OCI-LY3 (cell line): ENCODE results near the gene EFNA5.

Experiments
- H2AFZ ChIP-seq: fragments of 200-600, 300-600 bp; shearing (Covaris generic); 2 replicates; pipeline ENCODE4 v1.6.0; 2014; ENCODE audit warnings: antibody characterized with exemption, low read depth, low read length
- H3K27ac ChIP-seq: fragments of 200-600, 300-600 bp; sonication (generic); 2 replicates; pipeline ENCODE4 v1.5.1; 2014; ENCODE audit warnings: mild to moderate bottlenecking, low read length, moderate library complexity, mixed read lengths
- H3K27me3 ChIP-seq: fragments of 200-600, 300-600 bp; sonication (generic); 2 replicates; pipeline ENCODE4 v1.6.1; 2014; ENCODE audit warnings: low read depth, low read length, mixed read lengths
- H3K36me3 ChIP-seq: fragments of 200-600, 300-600 bp; sonication (generic); replicated peaks from 2 replicates; pipeline ENCODE3; 2014; ENCODE audit warnings: low read depth, low read length, mixed read lengths
- H3K4me1 ChIP-seq: fragments of 300-600, 200-600 bp; sonication (generic); 2 replicates; pipeline ENCODE4 v1.6.1; 2014; ENCODE audit warnings: low read length, mixed read lengths
- H3K4me2 ChIP-seq: fragments of 200-600, 300-600 bp; sonication (generic); 2 replicates; pipeline ENCODE4 v1.6.1; 2014; ENCODE audit warnings: low read length, mixed read lengths
- H3K4me3 ChIP-seq: fragments of 300-600, 200-600 bp; sonication (generic); 2 replicates; pipeline ENCODE4 v1.5.1; 2014; ENCODE audit warnings: antibody characterized with exemption, mild to moderate bottlenecking, low read length, moderate library complexity
- H3K79me2 ChIP-seq: fragments of 300-600, 200-600 bp; shearing (Covaris generic); 2 replicates; pipeline ENCODE4 v1.6.1; 2014; ENCODE audit warnings: mild to moderate bottlenecking, low read length, mixed read lengths
- H3K9ac ChIP-seq: fragments of 300-600, 200-600 bp; shearing (Covaris generic); 2 replicates; pipeline ENCODE4 v1.6.0; 2014; ENCODE audit warnings: mild to moderate bottlenecking, low read length, moderate library complexity
- H3K9me3 ChIP-seq: fragments of 200-600, 300-600 bp; shearing (Covaris generic); 2 replicates; pipeline ENCODE4 v1.6.1; 2014; ENCODE audit warnings: low read length, mixed read lengths; ENCODE audit not compliant: insufficient read depth
- H4K20me1 ChIP-seq: fragments of 200-600, 300-600 bp; sonication (generic); 2 replicates; pipeline ENCODE4 v1.6.1; 2016; ENCODE audit warnings: low read length, mixed read lengths; ENCODE audit not compliant: insufficient read depth
- CTCF ChIP-seq: fragments of 200-600, 300-600 bp; sonication (generic); IDR thresholded peaks from 2 replicates; pipeline ENCODE4 v1.5.1; 2014; ENCODE audit warnings: antibody characterized with exemption, low read length, low read depth
- EZH2phosphoT487 ChIP-seq: fragments of 200-600 bp; shearing (Covaris generic); IDR thresholded peaks from 2 replicates; pipeline ENCODE4 v1.6.1; 2018; ENCODE audit warnings: antibody characterized with exemption, mixed run types, low read depth

The EFNA5 gene

GRCh38 chr5:107381189-107381856, 289.4 kb downstream of the EFNA5 start:
- H3K27ac ChIP-seq: no peak overlapping the region
- H2AFZ ChIP-seq: no peak overlapping the region
- no peaks in the 10 kb centered on the region; the same call in 1 of the 2 replicates for H3K27me3 ChIP-seq
- H3K4me2 ChIP-seq: no peak overlapping the region
- no peaks in the 10 kb centered on the region for H3K9me3 ChIP-seq
- H3K4me1 ChIP-seq: no peaks in the 10 kb centered on the region
- no peaks in the 10 kb centered on the region for H3K36me3 ChIP-seq
- no peak overlapping the region for H3K4me3 ChIP-seq
- no peaks in the 10 kb centered on the region for H3K79me2 ChIP-seq
- no peak for TF ChIP-seq CTCF
- no peak for TF ChIP-seq EZH2phosphoT487
- no peaks in the 10 kb centered on the region for H4K20me1 ChIP-seq
- no peak overlapping the region for H3K9ac ChIP-seq

DNA sequence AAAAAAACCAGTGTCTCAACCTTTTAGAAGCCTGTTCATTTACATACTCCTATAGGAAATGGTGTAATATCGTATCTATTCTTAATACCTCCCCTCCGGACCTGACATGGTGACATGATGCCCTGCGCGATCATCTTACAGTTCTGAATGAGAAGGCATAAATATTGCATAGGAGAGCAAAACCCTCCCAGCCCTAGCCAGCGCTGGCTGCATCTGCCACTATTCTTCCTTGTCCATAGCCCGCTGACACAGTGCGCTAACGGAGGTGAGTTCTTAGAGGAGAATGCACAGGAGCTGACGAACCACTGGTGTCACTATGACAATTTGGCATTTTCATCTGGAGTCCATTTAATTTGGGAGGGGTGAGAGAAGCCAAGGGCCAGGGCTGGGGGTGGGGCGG, 290.1 kb downstream of the EFNA5 start:
- TF ChIP-seq EZH2phosphoT487 (no peak), CTCF (no peak)
- no peaks in the 10 kb centered on the region; the same call in 1 of the 2 replicates for H3K27me3 ChIP-seq

DNA sequence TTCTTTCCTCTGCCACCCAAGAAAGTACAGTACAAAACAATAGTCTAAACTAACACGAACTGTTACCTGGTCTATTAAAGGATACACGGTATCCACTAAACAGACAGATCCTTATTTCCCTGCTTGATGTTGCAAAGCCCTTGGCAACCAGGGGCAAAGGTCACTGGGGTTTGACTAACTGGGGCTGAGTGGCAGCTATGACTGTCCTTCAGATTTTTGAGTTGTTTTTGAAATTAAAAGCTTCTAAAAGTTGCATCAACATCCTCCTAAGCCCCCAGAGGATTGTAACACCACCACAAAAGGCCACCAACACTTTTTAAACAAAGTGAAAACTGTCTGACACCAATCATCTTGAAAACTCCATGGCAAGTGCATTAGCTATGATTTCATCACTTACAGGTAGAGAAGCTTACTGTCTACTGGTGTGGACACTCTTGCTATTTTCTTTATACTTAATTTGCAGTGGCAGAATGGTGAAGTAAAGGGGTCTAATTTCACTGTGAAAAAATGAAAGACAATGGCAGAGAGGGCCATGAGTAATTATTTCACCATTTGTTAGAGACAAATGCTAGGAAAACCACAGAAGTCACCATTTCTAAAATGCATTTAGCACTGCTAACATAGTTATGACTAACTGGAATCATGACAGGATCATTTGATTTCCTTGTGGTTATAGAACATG, 292.4 kb downstream of the EFNA5 start:
- no peaks in the 10 kb centered on the region for H3K36me3 ChIP-seq
- no peak overlapping the region for H2AFZ ChIP-seq
- H3K4me2 ChIP-seq: no peak overlapping the region
- no peaks in the 10 kb centered on the region for H3K27me3 ChIP-seq
- H3K4me1 ChIP-seq: peaks cover 8% of the 10 kb centered on the region
- no peak overlapping the region for H3K27ac ChIP-seq
- H3K4me3 ChIP-seq: no peak overlapping the region
- no peaks in the 10 kb centered on the region for H3K9me3 ChIP-seq
- H4K20me1 ChIP-seq: no peaks in the 10 kb centered on the region
- TF ChIP-seq CTCF (no peak), EZH2phosphoT487 (no peak)
- H3K9ac ChIP-seq: no peak overlapping the region
- no peaks in the 10 kb centered on the region for H3K79me2 ChIP-seq

More for the DNA sequence above, 290.1 kb downstream of the EFNA5 start:
- Histone ChIP-seq H3K4me1 (no peaks in the 10 kb centered on the region), H3K9me3 (no peaks in the 10 kb centered on the region), H2AFZ (no peak overlapping the region), H4K20me1 (no peaks in the 10 kb centered on the region), H3K9ac (no peak overlapping the region), H3K4me2 (no peak overlapping the region), H3K4me3 (no peak overlapping the region), H3K79me2 (no peaks in the 10 kb centered on the region), H3K27ac (no peak overlapping the region), H3K36me3 (no peaks in the 10 kb centered on the region)

GRCh38 chr5:107377277-107377609, 293.5 kb downstream of the EFNA5 start:
- Histone ChIP-seq H4K20me1 (no peaks in the 10 kb centered on the region), H3K9me3 (no peaks in the 10 kb centered on the region), H3K4me2 (no peak overlapping the region), H2AFZ (no peak overlapping the region), H3K27me3 (0 out of 2 replicates have a peak, but pooled peaks cover 5% of the 10 kb centered on the region), H3K4me3 (no peak overlapping the region), H3K4me1 (peaks cover 8% of the 10 kb centered on the region), H3K27ac (no peak overlapping the region), H3K79me2 (no peaks in the 10 kb centered on the region), H3K36me3 (no peaks in the 10 kb centered on the region), H3K9ac (no peak overlapping the region)
- TF ChIP-seq CTCF (no peak), EZH2phosphoT487 (no peak)
